Measurements from ENCODE around the gene LRRC17. TPM values are rescaled to one million over a fixed set of nuclear protein-coding genes. Genes with fewer than 3 reads are reported as not detected.

LRRC17 gene
- total RNA-seq, 1 donor from 2014 or later, result 0.92 TPM

GRCh38 chr7:102873470-102874165, 39.2 kb upstream of the LRRC17 start:
- H3K4me1 Mint-ChIP-seq (ENCODE audit: unreplicated experiment), result no peaks in the 10 kb centered on the region
- no peaks in the 10 kb centered on the region for H3K9me3 Mint-ChIP-seq (ENCODE audit: unreplicated experiment)
- TF ChIP-seq CTCF (IDR thresholded peaks at IDR 0.05; ENCODE audit: unreplicated experiment), result no peak
- no peak for DNase-seq (ENCODE audit: low spot score)
- no peaks in the 10 kb centered on the region for H3K36me3 Mint-ChIP-seq (ENCODE audit: low read depth, unreplicated experiment)
- no peak overlapping the region for H3K4me3 Mint-ChIP-seq (ENCODE audit: unreplicated experiment)
- no peak overlapping the region for H3K27ac Mint-ChIP-seq (ENCODE audit: unreplicated experiment)
- H3K27me3 Mint-ChIP-seq (ENCODE audit: unreplicated experiment), result no peaks in the 10 kb centered on the region

- H3K4me3 Mint-ChIP-seq (ENCODE audit: unreplicated experiment), result no peak overlapping the region
- H3K36me3 Mint-ChIP-seq (ENCODE audit: low read depth, unreplicated experiment), result no peaks in the 10 kb centered on the region
- no peak for TF ChIP-seq CTCF (IDR thresholded peaks at IDR 0.05; ENCODE audit: unreplicated experiment)
- no peaks in the 10 kb centered on the region for H3K4me1 Mint-ChIP-seq (ENCODE audit: unreplicated experiment)
- no peak for DNase-seq (ENCODE audit: low spot score)
- H3K9me3 Mint-ChIP-seq (ENCODE audit: unreplicated experiment), result no peaks in the 10 kb centered on the region
- no peak overlapping the region for H3K27ac Mint-ChIP-seq (ENCODE audit: unreplicated experiment)
- no peaks in the 10 kb centered on the region for H3K27me3 Mint-ChIP-seq (ENCODE audit: unreplicated experiment)
These were observed 38.5 kb upstream of the LRRC17 start for GRCh38 chr7:102874166-102874829.

GRCh38 chr7:102874966-102875365, 37.8 kb upstream of the LRRC17 start:
- H3K4me1 Mint-ChIP-seq (ENCODE audit: unreplicated experiment), result no peaks in the 10 kb centered on the region
- H3K27me3 Mint-ChIP-seq (ENCODE audit: unreplicated experiment), result no peaks in the 10 kb centered on the region

GRCh38 chr7:102875700-102876295, 37.0 kb upstream of the LRRC17 start:
- Mint-ChIP-seq H3K4me3 (ENCODE audit: unreplicated experiment) (no peak overlapping the region), H3K36me3 (ENCODE audit: low read depth, unreplicated experiment) (no peaks in the 10 kb centered on the region), H3K27me3 (ENCODE audit: unreplicated experiment) (no peaks in the 10 kb centered on the region), H3K9me3 (ENCODE audit: unreplicated experiment) (no peaks in the 10 kb centered on the region), H3K27ac (ENCODE audit: unreplicated experiment) (no peak overlapping the region), H3K4me1 (ENCODE audit: unreplicated experiment) (no peaks in the 10 kb centered on the region)
- no peak for DNase-seq (ENCODE audit: low spot score)
- TF ChIP-seq CTCF (IDR thresholded peaks at IDR 0.05; ENCODE audit: unreplicated experiment), result no peak

More at GRCh38 chr7:102874966-102875365, 37.8 kb upstream of the LRRC17 start:
- no peaks in the 10 kb centered on the region for H3K9me3 Mint-ChIP-seq (ENCODE audit: unreplicated experiment)
- no peak overlapping the region for H3K27ac Mint-ChIP-seq (ENCODE audit: unreplicated experiment)
- TF ChIP-seq CTCF (IDR thresholded peaks at IDR 0.05; ENCODE audit: unreplicated experiment), result no peak
- no peak for DNase-seq (ENCODE audit: low spot score)
- no peaks in the 10 kb centered on the region for H3K36me3 Mint-ChIP-seq (ENCODE audit: low read depth, unreplicated experiment)
- H3K4me3 Mint-ChIP-seq (ENCODE audit: unreplicated experiment), result no peak overlapping the region
